Measurements from ENCODE around the gene RICTOR.

DNA sequence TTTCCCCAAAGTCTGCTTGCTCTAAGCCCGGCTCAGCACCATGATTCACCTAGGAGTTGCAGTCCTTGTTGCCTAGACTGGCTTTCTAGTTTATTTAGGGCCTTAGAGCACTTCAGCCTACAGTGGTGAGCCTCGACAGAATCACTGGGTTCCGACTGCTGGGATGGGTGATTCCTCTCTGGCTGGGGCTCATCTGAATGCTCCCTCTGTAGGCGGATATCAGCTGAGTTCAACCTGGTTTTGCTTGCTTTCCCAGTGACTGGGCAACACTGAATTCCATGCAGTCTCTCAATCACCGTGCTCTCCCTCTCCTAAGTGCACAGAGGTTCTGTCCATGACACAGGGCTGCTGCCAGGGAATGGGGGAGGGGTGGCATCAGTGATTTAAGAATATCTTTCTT is 174.3 kb downstream of the RICTOR start:
- TF ChIP-seq, protein P1, sequence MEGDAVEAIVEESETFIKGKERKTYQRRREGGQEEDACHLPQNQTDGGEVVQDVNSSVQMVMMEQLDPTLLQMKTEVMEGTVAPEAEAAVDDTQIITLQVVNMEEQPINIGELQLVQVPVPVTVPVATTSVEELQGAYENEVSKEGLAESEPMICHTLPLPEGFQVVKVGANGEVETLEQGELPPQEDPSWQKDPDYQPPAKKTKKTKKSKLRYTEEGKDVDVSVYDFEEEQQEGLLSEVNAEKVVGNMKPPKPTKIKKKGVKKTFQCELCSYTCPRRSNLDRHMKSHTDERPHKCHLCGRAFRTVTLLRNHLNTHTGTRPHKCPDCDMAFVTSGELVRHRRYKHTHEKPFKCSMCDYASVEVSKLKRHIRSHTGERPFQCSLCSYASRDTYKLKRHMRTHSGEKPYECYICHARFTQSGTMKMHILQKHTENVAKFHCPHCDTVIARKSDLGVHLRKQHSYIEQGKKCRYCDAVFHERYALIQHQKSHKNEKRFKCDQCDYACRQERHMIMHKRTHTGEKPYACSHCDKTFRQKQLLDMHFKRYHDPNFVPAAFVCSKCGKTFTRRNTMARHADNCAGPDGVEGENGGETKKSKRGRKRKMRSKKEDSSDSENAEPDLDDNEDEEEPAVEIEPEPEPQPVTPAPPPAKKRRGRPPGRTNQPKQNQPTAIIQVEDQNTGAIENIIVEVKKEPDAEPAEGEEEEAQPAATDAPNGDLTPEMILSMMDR (IDR thresholded peaks at IDR 0.05): no peak
- TF ChIP-seq EZH2phosphoT487 (IDR thresholded peaks at IDR 0.05) (no peak), EZH2 (IDR thresholded peaks at IDR 0.05) (no peak)

Data from neural progenitor cell (in vitro differentiated cells).